DMS153 treated with DMSO at 0.1 percent for 48 hours (cell line): ENCODE data around the gene HIRIP3.
A peak's percentile ranks its signal among the peaks of the same experiment; 100 is the strongest.
"Not testable (repeated sequence)": the region's sequence is repeated elsewhere in the genome, so short reads cannot be mapped to it uniquely, and the experiment has no call there.

Experiments
- DNase-seq: peaks from one replicate; lab custom pipeline; 2025; ENCODE audit not compliant: unreplicated experiment; lab: John Stamatoyannopoulos, UW

Gene HIRIP3, protein sequence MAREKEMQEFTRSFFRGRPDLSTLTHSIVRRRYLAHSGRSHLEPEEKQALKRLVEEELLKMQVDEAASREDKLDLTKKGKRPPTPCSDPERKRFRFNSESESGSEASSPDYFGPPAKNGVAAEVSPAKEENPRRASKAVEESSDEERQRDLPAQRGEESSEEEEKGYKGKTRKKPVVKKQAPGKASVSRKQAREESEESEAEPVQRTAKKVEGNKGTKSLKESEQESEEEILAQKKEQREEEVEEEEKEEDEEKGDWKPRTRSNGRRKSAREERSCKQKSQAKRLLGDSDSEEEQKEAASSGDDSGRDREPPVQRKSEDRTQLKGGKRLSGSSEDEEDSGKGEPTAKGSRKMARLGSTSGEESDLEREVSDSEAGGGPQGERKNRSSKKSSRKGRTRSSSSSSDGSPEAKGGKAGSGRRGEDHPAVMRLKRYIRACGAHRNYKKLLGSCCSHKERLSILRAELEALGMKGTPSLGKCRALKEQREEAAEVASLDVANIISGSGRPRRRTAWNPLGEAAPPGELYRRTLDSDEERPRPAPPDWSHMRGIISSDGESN

GRCh38 chr16:29995324-29995910, at the start of gene HIRIP3:
TSS of gene HIRIP3 (minus strand) at chr16:29995617. CDS start at chr16:29995605, 12 bp downstream.
- DNase-seq, result peak; percentile 55

GRCh38 chr16:30041841-30042240, 46.4 kb upstream of the HIRIP3 start:
- DNase-seq, result no peak

GRCh38 chr16:30040690-30041089, 45.3 kb upstream of the HIRIP3 start:
- not testable (repeated sequence) for DNase-seq

GRCh38 chr16:30040221-30040620, 44.8 kb upstream of the HIRIP3 start:
- DNase-seq, result no peak

- DNase-seq, result no peak
Observed at GRCh38 chr16:30033270-30033669, 37.9 kb upstream of the HIRIP3 start.

- peak; percentile 52 for DNase-seq
Observed at GRCh38 chr16:30032083-30032819, 36.8 kb upstream of the HIRIP3 start.

DNA sequence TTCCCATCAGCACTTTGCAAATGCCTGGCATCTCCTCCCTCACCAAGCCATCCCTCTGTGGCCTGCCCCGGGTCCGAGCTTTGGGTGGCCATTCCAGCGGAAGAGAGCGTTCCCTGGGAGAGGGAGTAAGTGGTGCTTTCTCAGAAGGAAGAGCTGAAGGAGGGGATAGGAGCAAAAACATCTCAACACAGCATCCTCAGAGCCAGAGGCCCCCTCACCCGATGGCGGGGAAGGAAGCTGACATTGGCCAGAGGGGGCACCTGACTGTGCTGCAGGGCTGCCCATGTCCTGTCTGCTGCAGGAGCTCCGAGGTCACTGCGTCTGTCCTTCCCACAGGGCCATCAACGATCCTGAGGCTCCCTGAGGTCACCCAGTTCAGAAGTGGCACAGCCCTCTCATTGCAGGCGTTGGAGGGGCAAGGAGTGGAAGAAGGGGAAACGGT, 36.1 kb upstream of the HIRIP3 start:
- no peak for DNase-seq

DNA sequence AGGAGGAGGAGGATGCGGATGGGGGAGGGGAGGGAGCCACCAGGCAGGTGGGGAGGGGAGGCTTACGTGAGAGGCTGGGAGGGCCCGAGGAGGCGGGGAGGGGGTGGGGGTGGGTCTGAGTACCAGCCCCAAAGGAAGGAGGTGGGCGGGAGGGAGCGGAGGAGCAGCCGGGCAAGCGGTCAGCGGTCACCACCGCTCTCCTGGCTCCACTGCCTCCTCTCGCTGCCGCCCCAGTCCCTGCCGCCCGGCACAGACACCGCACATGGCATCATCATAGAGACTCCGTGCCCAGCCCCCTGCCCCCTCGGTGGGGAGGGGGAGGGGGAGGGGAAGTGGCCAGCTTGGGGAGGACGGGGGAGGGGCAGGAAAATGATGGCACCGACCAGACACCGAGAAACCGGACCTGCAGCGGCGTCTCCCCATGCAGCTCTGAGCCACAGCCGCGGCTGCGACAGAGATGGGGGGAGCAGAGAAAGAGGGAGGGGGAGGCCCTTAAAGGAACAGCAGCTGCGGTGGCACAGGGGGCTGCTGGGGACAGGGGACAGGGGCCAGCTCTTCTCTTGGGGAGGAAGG, 35.5 kb upstream of the HIRIP3 start, which contains the start of gene TLCD3B:
TLCD3B (minus strand) TSS at position 431 of the 573 bp plus-strand sequence. CDS start 744 bp downstream, outside the sequence.
- no peak for DNase-seq

- DNase-seq, result no peak
Observed at GRCh38 chr16:30030011-30030685, 34.7 kb upstream of the HIRIP3 start.

DNA sequence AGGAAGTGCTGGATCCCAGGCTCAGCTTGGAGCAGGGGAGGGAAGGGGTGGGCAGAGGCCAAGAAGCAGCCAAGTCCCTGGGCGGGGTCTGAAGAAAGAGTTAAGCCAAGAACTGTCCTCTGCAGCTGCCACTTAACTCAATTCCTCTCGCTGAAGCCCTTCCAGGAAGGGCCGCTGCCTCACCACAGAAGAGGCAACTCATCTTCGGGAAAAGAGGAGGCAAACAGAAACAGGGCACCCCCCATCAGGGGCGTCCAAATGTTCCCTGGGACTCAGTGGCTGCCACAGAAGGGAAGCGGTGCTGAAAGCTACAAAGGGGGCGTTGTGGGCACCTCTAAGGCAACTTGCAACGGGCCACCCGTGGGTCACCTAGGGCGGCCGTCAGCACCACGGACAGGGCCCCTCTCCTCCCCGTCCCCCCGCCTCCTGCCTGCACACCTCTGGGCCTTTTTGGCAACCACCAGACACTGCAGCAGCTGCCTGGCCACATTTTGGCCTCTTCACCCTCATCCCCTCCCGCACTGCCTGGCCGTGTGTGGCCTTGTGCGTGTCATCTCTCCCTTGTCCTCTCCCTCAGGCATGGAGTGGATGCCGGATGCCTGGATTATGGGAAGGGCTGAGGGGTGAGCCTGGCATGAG, 33.1 kb upstream of the HIRIP3 start:
- DNase-seq, result no peak

GRCh38 chr16:30027588-30028437, 32.4 kb upstream of the HIRIP3 start:
- no peak for DNase-seq

DNA sequence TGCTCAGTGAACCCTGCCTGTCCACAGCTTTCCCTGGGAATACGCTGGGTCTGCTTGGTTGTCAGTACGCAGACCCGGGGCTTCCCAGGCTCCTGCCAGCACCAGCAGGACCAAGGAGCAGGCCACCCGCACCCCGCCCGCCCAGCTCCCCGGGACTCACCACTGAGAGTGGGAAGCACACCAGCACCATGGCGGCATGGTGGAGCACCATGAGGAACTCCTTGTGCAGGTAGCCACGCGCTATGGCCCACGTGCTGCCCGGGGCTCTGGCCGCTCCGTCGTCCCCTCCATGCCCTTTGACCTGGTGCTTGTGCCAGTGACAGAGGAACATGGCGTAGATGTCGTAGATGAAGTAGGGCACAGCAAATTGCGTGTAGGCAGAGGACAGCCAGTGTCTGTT, 31.0 kb upstream of the HIRIP3 start:
- no peak for DNase-seq

DNA sequence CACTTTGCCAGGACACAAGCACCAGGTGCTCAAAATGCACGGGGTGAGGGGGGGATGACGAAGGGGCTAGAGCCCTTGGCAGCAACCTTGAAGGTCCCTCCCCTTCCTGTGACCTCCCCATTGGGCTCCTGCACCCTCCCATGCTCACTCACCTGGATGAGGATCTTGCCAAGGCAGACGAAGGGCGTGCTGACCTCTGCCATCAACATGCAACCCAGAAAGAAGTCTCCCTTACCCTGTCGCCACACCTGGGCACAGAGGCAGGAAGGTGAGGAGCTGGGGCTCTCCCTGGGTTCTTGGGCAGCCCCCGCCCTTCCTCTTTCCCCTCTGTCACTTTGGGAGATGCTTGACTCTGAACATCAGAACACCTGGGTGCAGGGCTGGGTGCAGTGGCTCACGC, 30.2 kb upstream of the HIRIP3 start:
- no peak for DNase-seq

GRCh38 chr16:30025156-30025555, 29.7 kb upstream of the HIRIP3 start:
- no peak for DNase-seq

DNA sequence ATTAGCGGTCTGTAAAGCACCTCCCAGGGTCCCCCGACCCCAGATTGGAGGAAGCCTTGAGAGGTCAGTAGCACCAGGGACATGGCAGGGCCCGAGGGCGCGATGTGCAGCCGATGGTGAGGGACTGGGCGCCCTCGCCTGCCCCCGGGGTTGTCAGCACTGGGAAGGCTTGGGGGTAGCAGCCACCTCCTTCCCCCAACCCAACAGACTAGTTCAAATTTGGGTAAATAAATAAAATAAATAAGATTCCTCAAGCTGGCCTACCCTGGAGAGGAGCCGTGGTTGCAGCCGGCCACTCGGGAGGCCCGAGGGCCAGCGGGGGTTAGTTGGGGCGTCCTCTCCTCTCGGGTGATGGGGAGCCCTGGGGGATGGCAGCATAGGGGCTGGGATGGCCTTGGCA, 29.0 kb upstream of the HIRIP3 start:
- DNase-seq, result no peak

- no peak for DNase-seq
Observed at GRCh38 chr16:30023586-30023985, 28.2 kb upstream of the HIRIP3 start.

DNA sequence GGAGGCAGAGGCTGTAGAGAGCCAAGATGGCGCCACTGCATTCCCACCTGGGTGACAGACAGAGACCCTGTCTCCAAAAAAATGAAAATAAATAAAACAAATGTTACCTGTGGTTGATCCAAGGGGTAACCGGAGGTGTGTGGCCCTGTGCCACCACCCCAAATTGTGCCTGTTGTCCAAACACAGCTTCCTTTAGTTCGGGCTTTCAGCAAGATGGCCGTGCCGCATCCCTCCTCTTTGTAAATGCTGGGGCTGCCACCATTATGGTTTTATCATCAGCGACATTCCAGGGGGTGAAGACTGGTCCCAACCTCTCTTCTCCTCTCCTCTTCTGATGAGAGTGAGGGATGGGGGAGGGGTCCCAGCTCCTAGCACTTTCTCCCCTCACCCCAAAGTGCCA, 27.5 kb upstream of the HIRIP3 start, which contains the start of gene C16orf92:
C16orf92 (plus strand) TSS at position 312 of the 400 bp plus-strand sequence. CDS start 143 bp downstream, outside the sequence.
- no peak for DNase-seq

DNA sequence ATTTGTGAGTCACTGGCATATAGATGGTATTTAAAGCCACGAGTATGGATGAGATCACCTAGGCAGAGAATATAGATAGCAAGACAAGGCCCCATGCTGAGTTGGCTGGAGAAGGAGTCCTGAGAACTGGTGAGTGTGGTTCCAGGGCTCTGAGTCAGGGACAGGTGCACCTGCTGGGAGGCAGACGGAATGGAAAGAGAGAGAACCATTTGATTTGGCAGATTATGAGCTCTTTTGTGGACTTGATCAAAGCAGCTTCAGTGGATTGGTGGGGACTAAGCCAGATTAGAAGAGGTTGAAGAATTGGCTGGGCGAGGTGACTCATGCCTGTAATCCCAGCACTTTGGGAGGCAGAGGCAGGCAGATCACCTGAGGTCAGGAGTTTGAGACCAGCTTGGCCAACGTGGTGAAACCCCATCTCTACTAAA, 23.3 kb upstream of the HIRIP3 start:
- DNase-seq, result no peak

- DNase-seq, result not testable (repeated sequence)
Observed at GRCh38 chr16:30017937-30018336, 22.5 kb upstream of the HIRIP3 start.
